ENCODE results near the gene ERGIC2. TPM values are rescaled to one million over a fixed set of nuclear protein-coding genes. Genes with fewer than 3 reads are reported as not detected.

ERGIC2 gene
- total RNA-seq, 1 experiment from 2014 or later: 69.8 TPM

GRCh38 chr12:29329411-29329810, 51.6 kb downstream of the ERGIC2 start:
- H3K14ac ChIP-seq (ENCODE audit: insufficient read depth, low read length): no peak overlapping the region
- H3K4me2 ChIP-seq (ENCODE audit: insufficient read depth, insufficient read length, low read length): no peak overlapping the region
- no peak overlapping the region for H3K27ac ChIP-seq (ENCODE audit: insufficient read length, low read depth, low read length)
- H3K4me1 Mint-ChIP-seq: no peaks in the 10 kb centered on the region
- no peak overlapping the region for H3K18ac ChIP-seq (ENCODE audit: insufficient read length, low read depth, low read length)
- no peak overlapping the region for H2BK12ac ChIP-seq (ENCODE audit: insufficient read length, low read depth, low read length)
- no peak overlapping the region for H3K23ac ChIP-seq (ENCODE audit: insufficient read length, low read depth, low read length)
- TF ChIP-seq CTCF (conservative IDR thresholded peaks at IDR 0.05): no peak
- no peaks in the 10 kb centered on the region for H3K79me2 ChIP-seq (ENCODE audit: insufficient read depth, low read length)
- H4K20me1 ChIP-seq (ENCODE audit: control insufficient read depth, insufficient read depth, insufficient read length): no peaks in the 10 kb centered on the region
- H2BK20ac ChIP-seq (ENCODE audit: low read depth, low read length, poor library complexity, severe bottlenecking): no peak overlapping the region
- peaks cover 8 to 12% (median 12%) of the 10 kb centered on the region in 3 experiments; a peak in 6 of 7 replicates for H3K36me3 Mint-ChIP-seq (ENCODE audit: insufficient read depth in 1 of 3, low read depth in 3 of 3)
- H3K4me3 Mint-ChIP-seq: no peak overlapping the region
- no peak overlapping the region for H2BK15ac ChIP-seq (ENCODE audit: low read depth, low read length)
- no peak overlapping the region for H2BK5ac ChIP-seq (ENCODE audit: insufficient read length, low read length)
- no peak overlapping the region for H3K56ac ChIP-seq (ENCODE audit: insufficient read length, low read depth, low read length)
- no peak overlapping the region for H4K8ac ChIP-seq (replicated peaks; ENCODE audit: insufficient read length, low read depth, low read length)
- no CpG with 5 or more reads among the region's 1 CpG for WGBS (ENCODE audit: extremely low coverage, insufficient read length, low lambda C conversion rate)
- H3K4me1 ChIP-seq (ENCODE audit: insufficient read depth, low read length): no peaks in the 10 kb centered on the region
- no peak overlapping the region for H3K4ac ChIP-seq (ENCODE audit: low read depth, low read length)
- H3K9me3 ChIP-seq (ENCODE audit: control insufficient read depth, low read depth, low read length): no peaks in the 10 kb centered on the region
- DNase-seq: no peak
- H3K27ac Mint-ChIP-seq: no peak overlapping the region
- no peak overlapping the region for H2AFZ ChIP-seq (ENCODE audit: low read length)
- no peak overlapping the region for H3K9ac ChIP-seq (ENCODE audit: extremely low read depth, insufficient read length, low read length)
- no peak overlapping the region for H2AK5ac ChIP-seq (ENCODE audit: insufficient read length, low read length)
- H2BK120ac ChIP-seq (ENCODE audit: low read depth, low read length, poor library complexity, severe bottlenecking): no peak overlapping the region
- no peak overlapping the region for H3T11ph ChIP-seq (ENCODE audit: low read length)
- no peak overlapping the region for H4K91ac ChIP-seq (ENCODE audit: insufficient read length, low read depth, low read length)
- H3K9me3 Mint-ChIP-seq: peaks cover 11 to 12% of the 10 kb centered on the region in 2 experiments
- H3K27me3 Mint-ChIP-seq (ENCODE audit: low read depth): no peaks in the 10 kb centered on the region
- H4K5ac ChIP-seq (ENCODE audit: insufficient read length, low read depth, low read length): no peak overlapping the region
- H3K27me3 ChIP-seq (ENCODE audit: insufficient read depth, low read length): no peaks in the 10 kb centered on the region
- no peaks in the 10 kb centered on the region for H3K79me1 ChIP-seq (ENCODE audit: insufficient read depth, low read depth, low read length, poor library complexity, severe bottlenecking)
- H3K23me2 ChIP-seq (ENCODE audit: insufficient read length, low read depth, low read length, poor library complexity, severe bottlenecking): no peaks in the 10 kb centered on the region
